VCaP (cell line): Measurements from ENCODE around the gene IFNA13.

ENCODE experiments used
- H3K27ac ChIP-seq: fragments of 450-650 bp; 2 replicates; pipeline ENCODE4 v1.5.1; 2017
- CTCF ChIP-seq: fragments of 450-650 bp; conservative IDR thresholded peaks from 2 replicates; pipeline ENCODE4 v1.5.1; 2017; ENCODE audit warnings: mild to moderate bottlenecking, moderate library complexity

The IFNA13 gene

DNA sequence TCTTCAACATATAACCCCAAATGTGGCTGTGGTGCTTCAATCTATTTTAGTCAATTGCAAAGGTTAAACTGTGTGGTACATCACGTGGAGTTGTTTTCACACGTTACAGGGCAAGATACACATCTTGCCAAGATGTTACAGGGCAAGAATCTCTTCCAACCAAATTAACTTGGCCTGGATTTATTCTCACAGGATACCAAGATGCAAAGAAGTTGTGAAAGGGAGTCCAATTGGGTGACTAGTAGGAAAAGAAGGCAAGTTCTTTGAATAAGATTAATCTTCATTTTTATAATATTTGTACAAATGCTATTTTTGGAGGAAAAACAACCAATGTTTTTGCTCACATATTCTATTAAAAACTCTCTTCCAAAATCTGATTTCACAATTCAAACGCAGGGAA, 36.3 kb upstream of the IFNA13 start:
- no peak for TF ChIP-seq CTCF

GRCh38 chr9:21402386-21403251, 34.8 kb upstream of the IFNA13 start:
- TF ChIP-seq CTCF: no peak
- H3K27ac ChIP-seq: no peak overlapping the region

More for the DNA sequence above, 36.3 kb upstream of the IFNA13 start:
- no peak overlapping the region for H3K27ac ChIP-seq

GRCh38 chr9:21399956-21400355, 32.1 kb upstream of the IFNA13 start:
- no peak for TF ChIP-seq CTCF
- no peak overlapping the region for H3K27ac ChIP-seq

DNA sequence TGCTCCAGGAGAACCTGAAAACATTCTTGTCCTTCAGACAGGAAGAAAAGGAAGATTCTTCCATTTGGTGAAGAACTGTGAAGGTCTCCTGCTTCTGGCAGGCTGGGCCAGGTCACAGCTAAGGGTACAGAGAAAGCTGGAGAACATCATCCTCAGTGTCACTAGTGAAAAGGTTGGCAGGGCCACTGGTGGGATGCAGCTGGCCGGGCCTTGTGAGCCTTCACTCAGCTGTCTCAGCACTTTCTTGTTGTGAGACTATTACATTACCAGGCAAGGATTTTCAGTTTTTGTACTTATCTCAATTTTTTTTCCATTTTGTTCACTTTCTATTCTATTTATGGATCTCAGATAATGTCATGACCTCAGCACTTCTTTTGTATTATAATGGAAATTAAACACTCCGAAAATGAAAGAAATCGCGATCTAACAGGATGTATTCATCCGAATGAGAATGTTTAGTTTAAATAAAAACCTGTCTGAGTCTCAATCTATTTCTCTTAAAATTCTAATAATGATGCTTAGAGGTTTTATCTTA, 31.2 kb upstream of the IFNA13 start:
- H3K27ac ChIP-seq: no peak overlapping the region
- TF ChIP-seq CTCF: no peak

DNA sequence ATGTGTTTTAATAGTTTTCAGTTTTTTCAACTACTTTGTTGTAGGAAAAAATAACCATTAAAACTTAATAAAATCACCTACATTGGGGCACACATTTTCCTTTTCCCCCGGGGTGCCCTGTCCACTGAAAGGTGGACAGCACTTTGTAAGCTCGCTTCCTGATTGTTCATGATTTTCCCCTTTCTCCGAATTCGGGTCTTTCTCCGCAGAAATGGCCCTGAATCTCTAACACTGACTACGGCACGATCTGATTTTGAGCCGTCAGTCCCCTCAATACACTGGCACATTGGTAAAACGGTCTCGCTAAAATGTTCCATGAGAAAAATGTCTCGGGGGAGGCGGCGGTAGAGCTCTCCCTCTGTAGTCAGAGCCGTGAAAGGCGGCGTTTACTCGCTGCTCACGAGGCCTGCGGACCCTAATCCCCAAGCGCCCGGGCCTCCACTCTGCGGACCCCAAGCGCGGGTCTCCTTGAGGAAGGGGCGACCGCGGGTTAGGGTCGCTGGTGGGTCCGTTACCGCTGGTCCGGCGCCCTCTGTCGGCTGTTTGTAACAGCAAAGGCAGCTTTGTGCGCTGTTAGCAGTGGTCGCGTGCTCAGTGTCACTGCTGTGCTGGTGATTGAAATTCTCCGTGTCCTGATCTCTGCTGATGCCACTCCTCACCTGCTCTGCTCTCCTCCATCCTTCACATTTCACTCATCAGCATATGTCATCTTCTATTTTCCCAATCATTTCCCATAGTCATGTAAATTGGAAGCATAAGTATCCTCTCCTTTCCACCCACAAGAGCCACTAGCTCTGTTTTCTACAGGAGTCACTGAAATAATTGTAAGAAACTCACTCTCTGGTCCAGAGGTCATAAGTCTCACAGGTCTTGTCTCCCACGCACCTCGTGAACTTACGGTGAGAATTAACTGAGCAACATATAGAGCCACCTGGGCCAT, 28.2 kb upstream of the IFNA13 start:
- peak; percentile 96 for TF ChIP-seq CTCF
- H3K27ac ChIP-seq: no peak overlapping the region

DNA sequence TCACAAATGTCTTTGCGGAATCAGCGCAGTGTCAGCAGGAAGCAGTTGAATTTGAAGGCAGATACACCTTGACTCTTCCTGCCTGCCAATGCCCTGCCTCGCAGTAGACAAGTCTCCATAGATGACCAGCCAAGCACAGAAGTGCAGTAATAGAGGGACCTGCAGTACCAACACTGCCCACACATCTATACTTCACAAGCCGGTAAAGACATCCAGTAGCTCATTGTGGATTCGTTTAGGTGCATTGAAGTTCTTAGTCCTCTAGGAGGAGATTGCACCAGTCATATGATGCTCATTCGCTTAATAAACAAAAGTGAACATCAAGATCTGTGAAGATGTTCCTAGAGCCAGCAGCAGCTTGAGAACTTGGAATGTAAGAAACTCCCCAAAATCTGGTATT, 24.4 kb upstream of the IFNA13 start:
- no peak overlapping the region for H3K27ac ChIP-seq
- TF ChIP-seq CTCF: peak; percentile 67

GRCh38 chr9:21385131-21385670, 17.3 kb upstream of the IFNA13 start, which contains the start of gene IFNA2:
Gene IFNA2, minus strand, starts transcription at chr9:21385398. Its CDS starts 69 bp downstream, at chr9:21385329.
- no peak within 1 kb of the TSS for H3K27ac ChIP-seq
- TF ChIP-seq CTCF: no peak
